Smooth muscle cell (in vitro differentiated cells): Measurements from ENCODE around the gene UBE2Q1. TPM values are rescaled to one million over a fixed set of nuclear protein-coding genes. Genes with fewer than 3 reads are reported as not detected.

Source experiments
- DNase-seq: peaks from one replicate; lab custom pipeline; 2025; ENCODE audit not compliant: unreplicated experiment; lab: John Stamatoyannopoulos, UW
- H2AFZ ChIP-seq: fragments of 200-600 bp; sonication (generic); 2 replicates; pipeline ENCODE4 v1.6.0; 2016; ENCODE audit warnings: antibody characterized with exemption, low read depth, mild to moderate bottlenecking
- H3F3A ChIP-seq: fragments of 200-600 bp; sonication (generic); 2 replicates; pipeline ENCODE4 v1.6.0; 2017; ENCODE audit warnings: antibody characterized with exemption, low read depth
- H3K27ac ChIP-seq: fragments of 200-600 bp; sonication (generic); 2 replicates; pipeline ENCODE4 v1.5.1; 2016; ENCODE audit warnings: low read depth, mild to moderate bottlenecking
- H3K27me3 ChIP-seq: fragments of 200-600 bp; sonication (generic); 2 replicates; pipeline ENCODE4 v1.6.1; 2016; ENCODE audit warnings: low read depth, mild to moderate bottlenecking
- H3K36me3 ChIP-seq: fragments of 200-600 bp; sonication (generic); 2 replicates; pipeline ENCODE4 v1.5.1; 2016; ENCODE audit warnings: low read depth
- H3K4me1 ChIP-seq: fragments of 200-600 bp; sonication (generic); 2 replicates; pipeline ENCODE4 v1.5.1; 2016; ENCODE audit warnings: low read depth
- H3K4me2 ChIP-seq: fragments of 200-600 bp; sonication (generic); 2 replicates; pipeline ENCODE4 v1.6.0; 2016; ENCODE audit warnings: mild to moderate bottlenecking
- H3K4me3 ChIP-seq: fragments of 200-600 bp; sonication (generic); 2 replicates; pipeline ENCODE4 v1.5.1; 2016; ENCODE audit warnings: mild to moderate bottlenecking
- H3K79me2 ChIP-seq: fragments of 200-600 bp; sonication (generic); 2 replicates; pipeline ENCODE4 v1.6.0; 2016; ENCODE audit warnings: low read depth, mild to moderate bottlenecking
- H3K9ac ChIP-seq: fragments of 200-600 bp; sonication (generic); 2 replicates; pipeline ENCODE4 v1.6.0; 2016; ENCODE audit warnings: low read depth
- H3K9me3 ChIP-seq: fragments of 200-600 bp; sonication (generic); replicated peaks from 2 replicates; pipeline ENCODE4 v1.5.1; 2016; ENCODE audit warnings: low read depth
- H4K20me1 ChIP-seq: fragments of 200-600 bp; sonication (generic); 2 replicates; pipeline ENCODE4 v1.6.0; 2016; ENCODE audit warnings: low read depth
- WGBS: methylation state at CpG from one replicate; pipeline ENCODE4 v1.1.7; 2016; ENCODE audit warnings: low lambda C conversion rate; 5-methylcytosine and 5-hydroxymethylcytosine counted together
- polyA plus RNA-seq: library from polyadenylated mRNA; unstranded; fragments of >200 nt; fragmentation: Nextera tagmentation; extraction: Ambion mirVana; gene quantifications from 2 replicates; pipeline ENCODE4 v1.2.1, GENCODE V29; 2016
- total RNA-seq: library from RNA; depleted of rRNA; stranded (reverse); fragments of >200 nt; gene quantifications from 2 replicates; pipeline ENCODE4 v1.2.3, GENCODE V29; 2014
- TF ChIP-seq, protein P1 (sequence below): fragments of 200-600 bp; sonication (generic); IDR thresholded peaks from 2 replicates; pipeline ENCODE4 v1.5.1; 2017; ENCODE audit warnings: borderline replicate concordance, mild to moderate bottlenecking, antibody characterized with exemption; ENCODE audit not compliant: insufficient read depth, poor library complexity, severe bottlenecking

Gene UBE2Q1
- total and polyA plus RNA-seq, 2 experiments from 2014 or later, result 15.1 to 37.9 TPM

DNA sequence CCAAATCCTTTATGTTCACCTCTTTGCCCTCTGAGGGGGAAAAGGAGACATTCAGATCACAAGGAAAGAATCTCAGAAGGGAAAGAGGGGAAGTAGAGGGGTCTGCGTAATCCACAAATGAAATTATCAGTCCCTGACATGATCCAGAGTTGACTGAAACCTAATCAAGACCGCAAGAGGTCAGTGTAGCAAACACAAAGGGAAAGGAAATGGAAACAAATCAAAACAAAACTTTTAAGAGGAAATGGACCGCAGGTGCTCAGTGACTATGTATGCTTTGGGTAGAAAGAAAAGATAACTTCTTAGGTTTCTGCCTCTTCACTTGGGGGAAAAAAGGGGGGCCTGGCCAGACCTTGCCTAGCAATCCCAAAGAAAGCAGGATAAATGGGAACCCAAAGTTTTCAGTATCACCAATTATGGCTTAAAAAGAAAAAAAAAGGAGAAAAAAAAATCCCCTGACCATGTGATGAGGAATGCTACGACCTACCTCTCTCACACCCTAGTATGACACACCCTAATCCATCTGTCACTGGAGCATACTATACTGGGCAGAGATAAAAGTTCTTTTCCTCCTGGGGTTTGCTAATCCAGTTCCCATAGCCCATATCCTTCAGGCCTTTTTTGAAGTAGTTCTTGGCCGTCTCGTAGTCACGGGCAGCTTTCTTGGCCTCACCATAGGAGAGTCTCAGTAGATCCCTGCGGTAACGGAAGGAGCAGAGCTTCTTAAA is 26.0 kb upstream of the UBE2Q1 start:
- DNase-seq, result no peak
- Histone ChIP-seq H3K79me2 (no peaks in the 10 kb centered on the region), H4K20me1 (peaks cover 21% of the 10 kb centered on the region), H3F3A (peaks cover 3% of the 10 kb centered on the region), H3K36me3 (peaks cover 22% of the 10 kb centered on the region), H3K9me3 (no peaks in the 10 kb centered on the region), H3K4me1 (no peaks in the 10 kb centered on the region), H3K4me2 (no peak overlapping the region), H3K27me3 (no peaks in the 10 kb centered on the region), H3K27ac (no peak overlapping the region), H2AFZ (no peak overlapping the region), H3K9ac (no peak overlapping the region), H3K4me3 (no peak overlapping the region)
- WGBS, result 96% methylated on average over 9 of the region's 9 CpGs
- TF ChIP-seq, protein P1, sequence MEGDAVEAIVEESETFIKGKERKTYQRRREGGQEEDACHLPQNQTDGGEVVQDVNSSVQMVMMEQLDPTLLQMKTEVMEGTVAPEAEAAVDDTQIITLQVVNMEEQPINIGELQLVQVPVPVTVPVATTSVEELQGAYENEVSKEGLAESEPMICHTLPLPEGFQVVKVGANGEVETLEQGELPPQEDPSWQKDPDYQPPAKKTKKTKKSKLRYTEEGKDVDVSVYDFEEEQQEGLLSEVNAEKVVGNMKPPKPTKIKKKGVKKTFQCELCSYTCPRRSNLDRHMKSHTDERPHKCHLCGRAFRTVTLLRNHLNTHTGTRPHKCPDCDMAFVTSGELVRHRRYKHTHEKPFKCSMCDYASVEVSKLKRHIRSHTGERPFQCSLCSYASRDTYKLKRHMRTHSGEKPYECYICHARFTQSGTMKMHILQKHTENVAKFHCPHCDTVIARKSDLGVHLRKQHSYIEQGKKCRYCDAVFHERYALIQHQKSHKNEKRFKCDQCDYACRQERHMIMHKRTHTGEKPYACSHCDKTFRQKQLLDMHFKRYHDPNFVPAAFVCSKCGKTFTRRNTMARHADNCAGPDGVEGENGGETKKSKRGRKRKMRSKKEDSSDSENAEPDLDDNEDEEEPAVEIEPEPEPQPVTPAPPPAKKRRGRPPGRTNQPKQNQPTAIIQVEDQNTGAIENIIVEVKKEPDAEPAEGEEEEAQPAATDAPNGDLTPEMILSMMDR, result no peak

DNA sequence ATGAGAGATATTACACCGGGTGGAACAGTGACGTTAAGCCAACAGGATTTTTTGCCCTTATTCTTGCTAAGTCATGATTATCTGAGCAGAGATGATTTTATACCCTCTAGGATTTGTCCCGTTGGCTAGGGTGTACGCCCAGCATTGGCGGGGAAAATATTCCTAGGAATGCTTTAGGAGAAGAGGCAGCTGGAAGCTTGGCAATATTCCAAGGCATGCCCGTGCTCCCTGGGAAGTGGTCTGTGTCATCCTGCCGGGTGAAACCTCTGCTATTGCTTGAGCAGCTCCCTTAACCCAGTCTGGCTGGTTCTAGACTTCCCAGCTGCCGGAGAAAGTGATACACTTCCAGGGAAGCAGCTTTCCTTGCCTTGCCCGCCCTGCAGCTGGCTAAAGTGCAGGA is 25.3 kb upstream of the UBE2Q1 start:
- Histone ChIP-seq H3K9me3 (no peaks in the 10 kb centered on the region), H3K27ac (no peak overlapping the region), H3K9ac (no peak overlapping the region), H3K79me2 (no peaks in the 10 kb centered on the region), H3K4me2 (no peak overlapping the region), H3K4me1 (no peaks in the 10 kb centered on the region), H3K4me3 (no peak overlapping the region), H3K27me3 (no peaks in the 10 kb centered on the region), H3K36me3 (peaks cover 16% of the 10 kb centered on the region), H4K20me1 (peaks cover 15% of the 10 kb centered on the region), H2AFZ (no peak overlapping the region), H3F3A (peaks cover 3% of the 10 kb centered on the region)
- no peak for DNase-seq
- 72% methylated on average over 9 of the region's 9 CpGs for WGBS
- TF ChIP-seq, protein P1, result no peak

DNA sequence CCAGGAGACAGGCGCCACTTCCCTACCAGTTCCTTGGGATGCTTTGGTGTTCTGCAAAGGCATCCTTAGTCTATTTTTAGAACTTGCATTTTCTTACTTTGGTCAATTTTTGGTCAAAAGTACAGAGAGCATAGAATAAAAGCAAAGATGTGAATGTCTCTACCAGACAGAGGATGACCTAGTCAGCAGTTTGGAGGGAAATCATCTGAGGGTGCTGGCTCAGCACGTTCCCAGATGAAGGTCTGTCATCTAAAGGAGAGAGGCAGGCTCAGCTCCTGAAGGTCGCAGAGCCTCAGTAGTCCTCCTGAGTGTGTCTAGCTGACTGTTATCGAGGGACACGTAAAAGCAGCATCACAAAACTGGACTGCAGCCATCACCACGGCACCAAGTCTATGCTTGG is 24.4 kb upstream of the UBE2Q1 start:
- H3K9ac ChIP-seq, result no peak overlapping the region
- peaks cover 15% of the 10 kb centered on the region for H4K20me1 ChIP-seq
- no peak overlapping the region for H2AFZ ChIP-seq
- no peak overlapping the region for H3K4me2 ChIP-seq
- TF ChIP-seq, protein P1, result no peak
- H3K79me2 ChIP-seq, result no peaks in the 10 kb centered on the region
- H3K9me3 ChIP-seq, result no peaks in the 10 kb centered on the region
- peaks cover 15% of the 10 kb centered on the region for H3K36me3 ChIP-seq
- H3K27ac ChIP-seq, result no peak overlapping the region
- H3F3A ChIP-seq, result peaks cover 3% of the 10 kb centered on the region
- no peaks in the 10 kb centered on the region for H3K4me1 ChIP-seq
- WGBS, result 95% methylated on average over 6 of the region's 6 CpGs
- no peak overlapping the region for H3K4me3 ChIP-seq
- no peak for DNase-seq
- H3K27me3 ChIP-seq, result no peaks in the 10 kb centered on the region

DNA sequence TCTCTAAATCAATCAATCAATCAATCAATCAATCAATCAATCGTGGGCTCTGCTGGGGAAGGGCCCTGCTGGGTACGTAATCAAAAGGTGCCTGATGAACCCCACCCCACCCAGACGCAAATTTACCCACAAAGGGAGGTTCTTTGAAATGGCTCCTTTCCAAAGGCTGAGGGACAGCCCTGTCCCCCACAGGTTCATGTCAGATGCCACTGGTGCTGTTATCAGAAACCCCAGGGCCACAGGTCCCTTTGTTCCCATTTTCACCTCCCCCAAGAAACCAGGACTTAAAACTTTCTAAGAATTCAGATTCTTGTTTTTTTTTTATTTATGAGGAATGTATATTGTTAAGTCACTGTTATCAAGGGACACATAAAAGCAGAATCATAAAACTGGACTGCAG is 23.3 kb upstream of the UBE2Q1 start:
- Histone ChIP-seq H3K4me3 (no peak overlapping the region), H4K20me1 (peaks cover 4% of the 10 kb centered on the region), H2AFZ (no peak overlapping the region), H3K79me2 (no peaks in the 10 kb centered on the region), H3K4me2 (no peak overlapping the region), H3K4me1 (no peaks in the 10 kb centered on the region), H3K9me3 (no peaks in the 10 kb centered on the region), H3K36me3 (peaks cover 7% of the 10 kb centered on the region), H3K27ac (no peak overlapping the region), H3K27me3 (no peaks in the 10 kb centered on the region), H3K9ac (no peak overlapping the region), H3F3A (peaks cover 3% of the 10 kb centered on the region)
- 100% methylated on average over 3 of the region's 3 CpGs for WGBS
- TF ChIP-seq, protein P1, result no peak
- no peak for DNase-seq
